Kidney tubule cell (primary cell): ENCODE measurements around the gene NEMF.
A peak's percentile ranks its signal among the peaks of the same experiment; 100 is the strongest.
"Not testable (repeated sequence)": the region's sequence is repeated elsewhere in the genome, so short reads cannot be mapped to it uniquely, and the experiment has no call there.

Experiments
- DNase-seq: peaks from one replicate; pipeline ENCODE4 v3.0.0-alpha.2; 2018; ENCODE audit warnings: low spot score

Gene NEMF

GRCh38 chr14:49816844-49817243, 35.7 kb downstream of the NEMF start:
- DNase-seq: no peak

GRCh38 chr14:49816118-49816517, 36.5 kb downstream of the NEMF start:
- DNase-seq: not testable (repeated sequence)

- no peak for DNase-seq
Measured at GRCh38 chr14:49808780-49809179, 43.8 kb downstream of the NEMF start.

GRCh38 chr14:49796025-49796424, 56.6 kb downstream of the NEMF start:
- peak; percentile 8 for DNase-seq

GRCh38 chr14:49792618-49793017, 60.0 kb downstream of the NEMF start:
- DNase-seq: no peak

- DNase-seq: no peak
Measured at GRCh38 chr14:49786315-49786714, 66.3 kb downstream of the NEMF start.

- no peak for DNase-seq
Measured at GRCh38 chr14:49783394-49784014, 69.1 kb downstream of the NEMF start.

GRCh38 chr14:49781040-49781439, 71.5 kb downstream of the NEMF start:
- not testable (repeated sequence) for DNase-seq

- no peak for DNase-seq
Measured at GRCh38 chr14:49778421-49778820, 74.2 kb downstream of the NEMF start.

GRCh38 chr14:49774106-49774505, 78.5 kb downstream of the NEMF start:
- no peak for DNase-seq

- not testable (repeated sequence) for DNase-seq
Measured at GRCh38 chr14:49771691-49772090, 80.9 kb downstream of the NEMF start.

- peak; percentile 79 for DNase-seq
Measured at GRCh38 chr14:49770212-49770817, 82.3 kb downstream of the NEMF start.

- DNase-seq: peak; percentile 30
Measured at GRCh38 chr14:49769581-49770211, 82.9 kb downstream of the NEMF start.

GRCh38 chr14:49769171-49769570, 83.4 kb downstream of the NEMF start:
- peak; percentile 50 for DNase-seq

- peak; percentile 74 for DNase-seq
Measured at GRCh38 chr14:49768301-49769121, 84.1 kb downstream of the NEMF start.

- DNase-seq: peak; percentile 92
Measured at GRCh38 chr14:49767571-49768300, 84.9 kb downstream of the NEMF start, which contains the start of gene KLHDC2. KLHDC2 (plus strand) TSS chr14:49768153; CDS start chr14:49768469, 316 bp downstream.

GRCh38 chr14:49767270-49767570, 85.4 kb downstream of the NEMF start:
- no peak for DNase-seq

GRCh38 chr14:49766839-49767238, 85.7 kb downstream of the NEMF start:
- no peak for DNase-seq

GRCh38 chr14:49761839-49762551, 90.6 kb downstream of the NEMF start:
- no peak for DNase-seq

- no peak for DNase-seq
Measured at GRCh38 chr14:49755378-49755777, 97.2 kb downstream of the NEMF start.

GRCh38 chr14:49754570-49755097, 98.0 kb downstream of the NEMF start:
- DNase-seq: no peak
